GM19099 (cell line): ENCODE results near the gene ERG28.

ENCODE experiments used
- POLR2A ChIP-seq: IDR thresholded peaks from 3 replicates; pipeline ENCODE4 v1.6.1; 2011; ENCODE audit warnings: low read depth; ENCODE audit not compliant: insufficient read length; ENCODE audit errors: extremely low read depth

The ERG28 gene

DNA sequence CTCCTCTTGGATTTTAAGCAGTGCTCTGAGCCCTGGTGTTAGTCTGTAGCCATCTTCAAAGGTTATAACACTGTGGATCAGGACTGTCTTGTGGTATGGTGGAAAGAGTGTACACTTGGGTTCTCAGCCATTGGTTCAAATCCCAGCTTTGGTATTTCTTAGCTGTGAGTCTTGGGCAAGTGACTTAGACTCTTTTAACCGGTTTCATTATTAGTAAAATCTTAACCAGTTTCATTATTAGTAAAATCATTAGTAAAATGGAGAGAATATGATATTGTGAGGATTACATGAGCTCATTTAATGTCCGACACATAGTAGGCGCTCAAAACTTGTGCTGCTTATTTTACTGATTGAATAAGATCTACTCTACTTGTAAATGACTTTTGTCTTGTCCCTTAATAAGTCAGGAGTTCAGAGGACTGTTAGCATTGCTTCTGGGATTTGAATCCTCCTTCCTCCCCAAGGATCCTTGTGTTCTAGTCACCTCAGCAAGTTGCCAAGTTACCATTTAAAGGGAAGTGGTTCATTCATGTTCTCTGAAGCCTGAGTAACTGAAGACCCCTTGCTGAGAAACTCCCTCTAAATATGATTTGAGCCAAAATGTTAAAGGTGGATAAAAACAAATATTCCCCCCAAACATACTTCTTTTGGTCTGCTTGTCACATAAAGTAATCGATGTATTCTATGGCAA is 12.8 kb upstream of the ERG28 start:
- TF ChIP-seq POLR2A: no peak

DNA sequence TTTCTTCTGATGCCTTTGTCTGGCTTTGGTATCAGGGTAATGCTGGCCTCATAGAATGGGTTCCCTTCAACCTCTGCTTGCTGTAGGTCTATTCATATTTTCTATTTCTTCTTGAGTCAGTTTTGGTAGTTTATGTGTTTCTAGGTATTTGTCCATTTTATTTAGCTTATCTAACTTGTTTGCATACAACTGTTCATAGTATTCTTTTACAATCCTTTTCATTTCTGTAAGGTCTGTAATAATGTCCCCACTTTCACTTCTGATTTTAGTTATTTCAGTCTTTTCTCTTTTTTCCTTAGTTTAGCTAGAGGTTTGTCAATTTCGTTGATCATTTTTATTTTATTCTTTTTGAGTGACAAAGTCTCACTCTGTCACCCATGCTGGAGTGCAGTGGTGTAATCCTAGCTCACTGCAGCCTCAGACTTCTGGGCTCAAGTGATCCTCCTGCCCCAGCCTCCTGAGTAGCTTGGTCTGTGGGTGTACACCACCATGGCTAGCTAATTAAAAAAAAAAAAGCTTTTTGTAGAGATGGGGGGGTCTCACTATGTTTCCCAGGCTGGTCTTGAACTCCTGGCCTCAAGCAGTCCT is 12.0 kb upstream of the ERG28 start:
- TF ChIP-seq POLR2A: no peak

DNA sequence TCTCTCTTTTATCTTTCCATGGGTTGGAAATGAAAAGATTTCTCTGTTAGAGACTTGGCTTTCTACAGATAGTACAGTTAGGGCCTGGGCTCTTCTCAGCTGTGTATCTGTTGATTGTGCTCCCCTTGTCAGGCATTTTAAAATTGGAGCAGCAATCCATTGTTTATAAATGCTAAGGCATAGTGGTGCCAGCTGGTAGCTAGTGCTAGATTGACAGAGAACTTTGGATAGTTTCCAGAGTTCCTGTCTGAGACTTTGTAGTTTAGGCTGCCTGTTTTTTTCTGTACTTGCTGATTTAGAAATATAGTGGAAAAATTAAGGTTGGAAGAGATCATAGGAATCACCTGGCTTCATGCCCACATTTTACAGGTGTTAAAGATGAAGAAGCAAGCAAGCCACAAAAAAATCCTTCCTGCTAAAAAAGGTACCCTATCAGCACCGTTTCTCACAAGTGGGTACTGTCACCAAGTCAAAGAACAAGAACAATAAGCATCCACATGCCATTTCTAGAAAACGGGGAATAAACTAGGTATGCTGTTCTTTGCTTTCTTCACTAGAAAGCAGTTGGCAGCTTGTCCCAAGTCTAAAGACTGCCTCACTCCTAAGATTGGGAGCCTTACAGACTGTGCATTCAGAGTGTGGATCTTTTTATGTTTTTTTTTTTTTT is 6.6 kb upstream of the ERG28 start:
- TF ChIP-seq POLR2A: no peak

DNA sequence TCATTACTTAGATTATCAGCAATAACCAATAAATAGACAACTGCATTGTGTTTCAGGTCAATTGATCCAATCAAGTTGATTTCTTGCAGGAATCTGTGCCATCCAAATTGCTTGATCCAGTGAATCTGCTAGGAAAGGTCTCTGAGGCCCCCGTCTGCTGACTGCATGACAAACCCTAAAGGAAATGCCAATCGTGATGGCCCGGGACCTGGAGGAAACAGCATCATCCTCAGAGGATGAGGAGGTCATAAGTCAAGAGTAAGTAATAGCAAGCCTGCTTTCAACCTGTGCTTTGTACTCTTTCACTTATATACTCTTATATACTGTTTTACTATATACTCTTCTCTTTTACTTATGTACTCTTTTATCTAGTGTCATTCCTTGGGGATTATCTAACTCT is 2.3 kb upstream of the ERG28 start:
- TF ChIP-seq POLR2A: no peak

DNA sequence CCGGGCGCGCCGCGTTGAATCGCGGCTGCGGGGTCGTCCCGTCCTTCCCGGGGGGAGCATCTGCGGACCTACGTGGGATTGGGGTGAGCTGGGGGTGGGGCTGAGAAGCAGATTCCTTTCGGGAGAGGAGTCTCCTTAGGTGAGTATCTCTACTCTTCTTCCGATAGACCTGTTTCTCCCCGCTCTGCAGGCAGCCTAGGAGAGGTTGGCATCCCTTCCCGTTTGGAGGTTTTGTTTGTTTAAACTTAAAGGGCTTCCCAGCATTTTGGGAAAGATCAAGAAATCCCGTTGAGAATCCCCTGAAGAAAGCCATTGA is 781 bp upstream of the ERG28 start:
- no peak for TF ChIP-seq POLR2A

DNA sequence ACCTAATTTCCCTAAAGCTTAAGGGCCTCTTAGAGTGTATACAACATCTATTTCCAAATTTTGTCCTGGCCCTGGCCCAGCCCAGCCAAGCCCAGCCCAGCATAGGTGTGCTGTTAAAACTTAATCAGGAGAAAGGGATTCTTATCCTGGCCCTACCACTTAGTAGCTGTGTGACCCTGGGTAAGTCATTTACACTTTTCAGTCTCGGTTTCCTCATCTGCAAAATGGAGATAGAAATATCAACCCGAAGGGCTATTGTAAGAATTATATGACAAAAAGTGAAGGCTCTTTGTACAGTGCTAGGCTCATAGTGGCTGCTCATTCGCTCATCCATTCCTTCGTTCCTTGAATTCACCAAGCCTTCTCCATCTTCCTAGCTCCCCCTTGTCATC is 442 bp downstream of the ERG28 start:
- no peak for TF ChIP-seq POLR2A

DNA sequence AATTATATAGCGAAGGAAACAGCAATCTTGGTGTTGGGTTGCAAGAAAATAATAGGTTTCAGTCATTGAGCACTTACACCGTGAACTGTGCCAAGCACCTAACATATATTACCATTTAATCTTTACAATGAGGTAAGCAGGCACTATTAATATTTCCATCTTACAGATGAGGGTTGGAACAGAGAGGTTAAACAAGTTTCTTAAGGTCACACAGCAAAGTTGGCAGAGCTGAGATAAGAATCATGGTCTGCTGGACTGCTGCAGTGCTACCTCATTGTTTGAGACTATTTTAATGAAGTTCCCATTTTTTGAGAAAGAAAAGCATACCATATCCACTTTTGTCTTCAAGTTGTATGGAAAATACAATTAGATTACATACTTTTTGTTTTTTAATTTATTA is 1.7 kb downstream of the ERG28 start:
- TF ChIP-seq POLR2A: no peak

DNA sequence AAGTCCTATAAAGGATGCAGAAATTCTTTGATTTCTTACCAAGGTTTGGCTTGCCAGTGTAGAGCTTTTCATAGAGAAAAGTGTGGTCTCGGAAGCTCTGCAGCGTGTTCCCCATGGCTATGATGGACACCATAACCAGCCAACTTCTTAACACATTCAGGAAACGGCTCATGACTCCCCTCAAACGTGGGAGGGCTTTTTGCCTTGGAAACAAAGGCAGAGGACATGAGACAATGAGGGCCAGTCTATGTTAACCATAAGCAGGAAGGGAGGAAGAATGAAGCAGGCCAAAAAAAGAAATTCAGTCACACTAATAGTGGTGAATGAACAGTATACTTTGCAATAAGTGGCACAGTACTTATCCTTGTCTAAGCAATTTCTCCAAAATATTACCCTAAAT is 3.3 kb downstream of the ERG28 start:
- TF ChIP-seq POLR2A: no peak

DNA sequence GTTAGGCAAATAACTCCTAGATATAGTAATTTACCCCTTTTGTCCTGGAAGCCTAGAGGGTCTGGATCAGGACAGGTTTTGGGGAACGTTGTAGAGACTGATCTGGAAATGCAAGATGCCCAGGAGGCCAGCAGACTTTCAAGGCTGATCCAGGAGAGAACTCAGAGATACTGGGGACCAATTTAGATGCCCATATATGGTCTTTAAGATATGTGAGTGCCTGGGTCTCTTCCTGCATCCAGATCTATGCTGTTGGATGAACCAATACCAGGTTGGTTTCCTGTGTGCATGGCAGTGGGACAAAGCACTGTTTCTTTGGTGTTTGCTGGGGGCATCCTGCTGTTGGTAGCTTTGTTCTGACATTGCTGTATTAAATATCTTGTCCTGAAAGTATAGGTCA is 5.4 kb downstream of the ERG28 start:
- TF ChIP-seq POLR2A: no peak

DNA sequence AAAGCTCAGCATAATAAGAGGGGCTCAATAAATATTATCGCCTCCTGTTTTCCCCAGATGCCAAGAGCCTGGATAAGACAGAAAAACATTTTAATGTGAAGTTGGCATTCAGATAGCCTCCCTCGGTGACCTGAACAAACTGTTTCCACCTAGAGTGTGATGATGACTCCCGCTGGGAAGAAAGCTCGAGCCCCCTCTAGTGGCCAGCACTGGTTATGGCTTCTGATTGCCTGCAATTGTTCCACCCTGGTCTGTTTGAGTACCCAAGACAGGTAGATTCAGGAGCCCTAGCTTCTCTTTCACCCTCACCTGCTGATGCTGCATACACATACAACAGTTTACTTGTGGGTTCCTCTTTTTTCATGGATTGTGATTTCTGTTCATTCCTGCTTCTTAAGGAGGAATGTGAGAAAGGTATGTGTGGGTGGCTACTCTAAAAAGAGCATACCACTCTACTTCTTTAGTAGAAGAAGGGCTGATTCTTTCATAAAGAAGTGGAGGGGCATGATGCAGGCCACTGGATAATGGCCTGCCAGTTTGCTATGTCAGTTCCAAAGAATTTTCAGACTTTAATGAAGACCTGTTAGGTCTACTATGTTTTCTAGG is 6.4 kb downstream of the ERG28 start:
- no peak for TF ChIP-seq POLR2A

DNA sequence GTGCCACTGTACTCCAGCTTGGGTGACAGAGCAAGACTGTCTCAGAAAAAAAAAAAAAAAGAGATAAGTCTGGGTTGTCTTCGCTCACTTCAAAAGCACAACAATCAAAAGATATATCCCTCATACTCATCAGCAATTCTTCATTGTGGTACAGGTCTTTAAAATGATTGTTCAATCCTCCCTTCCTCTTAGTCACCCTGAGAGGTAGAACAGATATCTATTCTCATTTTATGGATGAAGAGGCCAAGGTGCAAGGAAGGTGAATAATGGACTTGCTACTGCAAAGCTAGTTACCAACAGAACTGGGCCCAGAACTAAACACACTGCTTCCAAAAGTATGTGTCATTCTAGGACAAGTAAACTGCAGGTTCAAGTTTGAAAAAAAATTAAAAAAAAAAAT is 7.1 kb downstream of the ERG28 start:
- no peak for TF ChIP-seq POLR2A

DNA sequence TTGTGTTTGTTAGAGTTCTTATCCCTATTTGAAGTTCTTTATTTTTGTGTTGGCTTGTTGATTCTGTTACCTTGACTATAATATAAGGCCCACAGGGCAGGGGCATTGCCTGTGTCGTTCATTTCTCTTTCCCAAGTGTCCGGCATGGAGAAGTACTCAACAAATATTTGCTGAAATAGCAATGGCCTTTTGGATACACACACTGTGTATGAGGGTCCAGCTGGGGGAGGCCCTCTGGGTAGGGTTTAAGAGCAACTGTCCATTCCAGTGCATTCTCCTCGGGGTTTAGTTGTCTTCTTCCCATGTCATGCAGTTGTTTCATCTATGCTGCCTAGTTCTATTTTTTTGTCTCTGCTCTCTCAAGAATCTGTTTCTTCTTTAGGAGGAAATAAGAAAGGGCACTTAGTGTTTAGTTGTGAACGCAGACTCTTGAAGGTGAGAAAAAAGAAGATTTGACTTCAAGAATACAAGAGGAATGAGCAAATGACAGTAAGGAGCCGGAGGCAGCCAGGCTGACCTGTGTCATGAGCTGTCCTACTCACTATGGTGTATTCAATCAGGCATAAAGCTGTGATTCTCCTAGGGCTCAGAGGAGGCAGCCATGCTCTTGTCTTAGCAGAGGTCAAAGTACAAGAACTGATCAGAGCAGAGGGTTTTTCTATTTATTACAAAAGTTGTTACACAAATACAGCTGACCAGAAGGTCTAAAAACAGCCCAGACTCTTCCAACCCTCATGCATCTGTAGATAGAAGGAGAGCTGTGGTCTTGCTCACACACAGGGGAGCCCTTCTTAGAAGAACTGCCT is 10.2 kb downstream of the ERG28 start:
- TF ChIP-seq POLR2A: no peak

DNA sequence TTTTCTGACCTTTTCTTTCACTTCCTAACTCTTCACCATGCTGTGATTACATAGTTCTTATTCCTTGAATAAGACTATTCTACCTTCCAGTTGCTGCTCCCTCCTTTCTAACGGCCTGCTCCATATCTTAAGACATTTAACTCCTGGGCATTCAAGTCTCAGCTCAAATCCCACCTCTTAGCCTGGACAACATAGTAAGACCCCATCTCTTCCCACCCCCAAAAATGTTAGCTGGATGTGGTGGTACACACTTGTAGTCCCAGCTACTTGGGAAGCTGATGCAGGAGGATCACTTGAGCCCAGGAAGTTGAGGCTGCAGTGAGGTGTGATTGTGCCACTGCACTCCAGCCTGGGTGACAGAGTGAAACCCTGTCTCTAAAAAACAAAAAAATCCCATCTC is 10.9 kb downstream of the ERG28 start:
- TF ChIP-seq POLR2A: no peak

DNA sequence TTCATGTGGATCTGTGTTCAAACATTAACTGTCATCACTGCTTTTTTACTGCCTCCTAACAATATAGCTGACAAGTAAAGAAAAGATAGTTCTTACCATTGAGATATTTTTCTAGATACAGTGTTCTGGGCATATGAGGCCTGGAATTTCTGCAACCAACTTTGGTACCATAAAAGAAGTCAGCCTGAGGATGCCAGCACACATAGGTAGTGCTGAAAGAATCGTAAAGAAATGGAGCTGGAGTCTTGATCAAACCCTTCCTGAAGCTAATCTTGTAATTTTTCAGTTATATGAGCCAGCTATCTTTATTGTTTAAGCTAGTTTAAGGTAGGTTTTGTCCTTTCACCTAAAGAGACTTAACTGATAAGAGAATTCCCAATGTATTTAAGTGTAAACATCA is 11.3 kb downstream of the ERG28 start:
- no peak for TF ChIP-seq POLR2A

DNA sequence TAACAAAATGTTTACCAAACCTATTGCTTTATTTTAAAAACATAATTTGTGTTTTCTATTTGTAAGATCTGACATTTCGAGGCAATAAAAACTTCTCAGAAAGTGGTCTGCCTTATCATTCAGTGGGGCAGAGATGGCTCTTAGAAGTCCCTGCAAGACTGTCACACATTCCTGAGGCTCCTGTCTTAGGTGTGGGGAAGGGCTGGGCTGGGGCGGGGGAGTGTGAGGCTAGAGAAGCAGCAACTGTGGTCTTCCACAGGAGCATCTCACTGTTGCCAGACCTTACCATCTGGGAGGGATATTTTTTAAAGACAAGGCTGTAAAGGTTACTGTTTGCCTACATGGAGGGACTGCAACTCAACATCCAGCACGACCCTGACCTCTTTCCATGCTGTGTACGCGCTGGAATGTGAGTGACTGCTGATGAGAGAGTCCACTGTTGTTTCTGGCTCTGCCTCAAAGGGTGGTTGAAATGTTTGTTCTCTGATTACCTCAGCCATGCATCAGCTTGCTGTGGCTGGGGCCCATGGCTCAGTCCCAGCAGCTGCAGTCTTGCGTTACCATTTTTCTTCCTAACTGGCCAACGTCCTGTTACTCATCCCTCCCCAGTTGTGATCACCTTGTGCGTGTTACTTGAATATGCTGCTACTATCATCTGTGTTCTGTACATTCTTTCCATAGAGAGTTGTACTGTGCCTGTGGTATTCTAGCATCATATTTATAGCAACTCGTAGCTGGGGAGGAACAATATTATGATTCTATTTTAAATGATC is 12.4 kb downstream of the ERG28 start:
- TF ChIP-seq POLR2A: no peak
